Stimulated activated CD8-positive, alpha-beta memory T cell treated with anti-CD3 and anti-CD28 coated beads, Interleukin-12 subunit alpha, Interleukin-12 subunit beta, amount 100 ng/mL, for 24 hours (primary cell): ENCODE measurements around the gene EHD4.

Experiments used
- DNase-seq: peaks from one replicate; pipeline ENCODE4 v3.0.0-alpha.2; 2020; ENCODE audit errors: extremely low read depth

The EHD4 gene

GRCh38 chr15:41957021-41957897 lies 15.1 kb downstream of the EHD4 start:
- DNase-seq, result no peak

- DNase-seq, result no peak
Measured at GRCh38 chr15:41955807-41956525, 16.4 kb downstream of the EHD4 start.

DNA sequence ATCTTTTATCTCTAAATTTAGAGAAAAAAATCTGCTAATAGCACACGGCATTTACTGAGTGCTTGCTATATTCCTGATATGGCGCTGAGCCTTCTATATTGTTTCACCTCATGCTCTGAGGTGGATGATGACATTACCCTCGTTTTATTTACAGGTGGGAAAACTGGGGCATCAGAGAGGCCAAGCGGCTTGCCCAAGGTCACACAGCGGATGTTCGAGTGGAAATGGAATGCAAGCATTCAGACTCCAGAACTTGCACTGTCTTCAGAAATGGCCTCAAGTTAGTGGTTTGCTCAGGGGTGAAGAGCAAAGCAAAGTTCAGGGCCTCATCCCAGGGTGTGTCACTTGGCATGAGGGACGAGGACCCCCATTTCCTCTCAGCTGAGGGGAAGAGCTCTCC lies 17.3 kb downstream of the EHD4 start:
- DNase-seq, result no peak

GRCh38 chr15:41954036-41954435 lies 18.3 kb downstream of the EHD4 start:
- no peak for DNase-seq

- DNase-seq, result no peak
Measured at GRCh38 chr15:41952013-41952563, 20.3 kb downstream of the EHD4 start.

DNA sequence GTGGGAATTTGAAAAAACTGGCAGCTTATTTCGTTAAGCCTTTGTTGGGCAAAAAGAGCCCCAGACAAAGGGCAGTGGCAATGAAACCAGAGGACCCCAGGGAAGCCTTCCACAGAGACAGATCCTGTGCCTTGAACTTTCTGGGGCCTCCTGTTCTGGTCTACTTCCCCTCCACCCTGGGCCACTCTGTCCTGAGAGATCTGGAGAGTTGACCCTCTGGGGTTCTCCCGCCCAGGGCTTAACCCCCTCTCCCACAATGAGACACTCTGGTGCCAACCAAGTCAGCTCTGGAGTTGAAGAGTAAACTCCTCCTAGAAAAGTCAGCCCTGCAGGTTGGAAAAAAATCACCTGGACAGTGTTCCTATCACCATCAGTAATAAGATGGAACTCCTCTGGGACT lies 20.8 kb downstream of the EHD4 start:
- DNase-seq, result no peak

- no peak for DNase-seq
Measured at GRCh38 chr15:41950489-41950888, 21.9 kb downstream of the EHD4 start.

- no peak for DNase-seq
Measured at GRCh38 chr15:41950127-41950483, 22.3 kb downstream of the EHD4 start.

DNA sequence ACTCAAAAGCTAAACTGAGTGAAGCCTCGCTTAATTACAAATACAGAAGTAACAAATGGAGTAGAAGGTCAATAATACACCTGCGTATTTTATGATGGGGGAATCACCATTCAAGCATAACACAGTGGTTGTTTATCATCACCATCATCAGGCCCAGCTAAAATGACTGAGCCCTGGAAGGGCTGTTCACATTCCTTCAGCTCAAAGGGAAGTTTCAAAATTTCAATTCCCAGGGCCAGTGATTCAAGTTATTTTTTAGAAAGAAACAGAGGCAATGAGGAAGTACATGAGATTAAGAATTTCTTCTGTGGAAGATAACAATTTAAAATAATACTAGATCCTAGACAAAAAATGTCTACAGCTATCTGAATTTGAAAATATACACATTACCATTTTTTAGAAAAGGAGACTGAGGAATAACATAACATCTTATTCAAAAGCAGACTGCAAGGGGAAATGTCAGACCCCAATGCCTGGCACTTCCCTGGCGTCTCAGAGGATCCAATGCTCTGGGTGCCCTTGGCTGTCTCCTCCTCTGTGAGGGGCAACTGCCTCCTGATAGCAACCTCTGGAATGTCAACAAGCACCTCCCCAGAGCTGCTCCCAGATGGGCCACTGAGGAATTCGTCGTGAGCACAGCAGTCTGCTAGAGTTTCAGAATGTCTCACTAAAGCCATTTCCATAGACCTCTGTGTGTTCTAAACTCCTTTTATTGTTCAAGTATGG lies 22.8 kb downstream of the EHD4 start:
- no peak for DNase-seq

GRCh38 chr15:41948490-41948889 lies 23.9 kb downstream of the EHD4 start:
- no peak for DNase-seq

GRCh38 chr15:41946970-41947369 lies 25.4 kb downstream of the EHD4 start:
- no peak for DNase-seq

- DNase-seq, result no peak
Measured at GRCh38 chr15:41945731-41946130, 26.6 kb downstream of the EHD4 start.

- DNase-seq, result no peak
Measured at GRCh38 chr15:41945221-41945620, 27.1 kb downstream of the EHD4 start.

GRCh38 chr15:41944313-41944940 lies 27.9 kb downstream of the EHD4 start:
- no peak for DNase-seq

GRCh38 chr15:41943543-41944312 lies 28.6 kb downstream of the EHD4 start:
- DNase-seq, result no peak

GRCh38 chr15:41942886-41943285 lies 29.5 kb downstream of the EHD4 start:
- no peak for DNase-seq

DNA sequence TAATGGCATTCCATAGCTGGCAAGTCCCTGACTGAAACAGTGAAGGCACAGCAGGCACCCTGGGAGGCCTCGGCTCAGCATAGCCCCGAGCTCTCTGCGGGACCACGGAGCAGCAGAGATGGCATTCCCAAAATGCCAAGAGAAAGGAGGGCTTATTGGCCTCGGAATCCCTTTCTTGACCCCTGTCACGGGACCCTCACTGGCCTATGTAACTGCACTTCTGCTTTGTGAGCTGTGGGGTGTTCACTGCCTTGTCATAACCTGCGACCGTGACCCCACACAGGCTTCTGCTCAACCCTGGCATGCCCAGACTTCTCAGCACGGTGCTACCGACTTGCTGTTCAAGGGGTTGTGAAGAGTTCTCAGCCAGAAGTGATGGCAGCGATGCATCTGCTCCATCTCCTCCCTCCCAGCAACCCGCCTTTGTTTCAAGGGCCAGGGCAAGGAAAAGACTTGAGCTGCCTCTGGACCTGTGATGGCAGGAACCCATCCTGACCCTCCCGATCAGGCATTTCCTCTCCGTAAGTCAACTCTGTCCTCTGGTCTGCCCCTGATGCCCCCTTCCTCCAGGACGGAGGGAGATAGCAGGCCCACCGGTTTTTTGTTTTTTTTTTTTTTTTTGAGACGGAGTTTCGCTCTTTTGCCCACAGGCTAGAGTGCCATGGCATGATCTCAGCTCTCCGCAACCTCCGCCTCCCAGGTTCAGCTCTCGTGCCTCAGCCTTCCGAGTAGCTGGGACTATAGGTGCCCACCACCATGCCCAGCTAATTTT lies 30.5 kb downstream of the EHD4 start:
- no peak for DNase-seq

- DNase-seq, result no peak
Measured at GRCh38 chr15:41940441-41940857, 31.9 kb downstream of the EHD4 start.

DNA sequence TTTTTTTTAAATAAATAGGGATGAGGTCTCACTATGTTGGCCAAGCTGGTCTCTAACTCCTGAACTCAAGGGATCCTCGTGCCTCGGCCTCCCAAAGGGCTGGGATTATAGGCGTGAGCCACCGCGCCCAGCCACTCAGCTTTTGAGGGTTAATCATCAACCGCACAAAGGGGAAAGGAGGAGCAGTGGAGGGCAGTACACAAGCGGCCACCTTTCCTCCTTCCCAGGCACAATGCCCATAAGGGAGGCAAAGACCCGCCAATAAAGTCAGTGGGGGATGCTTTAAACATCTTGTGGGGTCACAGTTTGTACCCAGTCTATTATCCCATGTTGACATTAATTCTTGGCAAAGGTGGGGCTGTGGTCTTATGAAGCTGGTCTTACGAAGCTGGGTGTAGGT lies 32.4 kb downstream of the EHD4 start:
- no peak for DNase-seq

DNA sequence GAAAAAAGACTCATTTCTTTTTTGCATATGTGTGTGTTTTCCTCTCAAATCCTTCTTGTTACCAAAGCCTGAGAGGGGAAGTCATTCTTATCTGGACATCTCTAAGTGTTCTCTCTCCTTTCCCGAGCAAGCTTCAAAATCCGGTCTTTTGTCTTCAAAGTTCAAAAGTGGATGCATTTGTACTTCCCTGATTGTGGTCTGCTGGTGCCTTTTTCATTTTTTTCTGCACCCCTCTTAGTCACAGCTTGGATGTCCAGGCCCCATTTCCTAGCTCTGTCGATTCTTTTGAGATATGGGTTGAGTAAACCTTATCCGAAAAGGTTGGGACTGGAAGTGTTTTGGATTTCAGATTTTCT lies 34.8 kb downstream of the EHD4 start:
- no peak for DNase-seq
